Stimulated activated CD4-positive, alpha-beta T cell treated with anti-CD3 and anti-CD28 coated beads, TNF-alpha, amount 100 ng/mL, for 48 hours (primary cell): ENCODE measurements around the gene MYMX.

Source experiments
- DNase-seq, 3 donors: peaks; one replicate each; pipeline ENCODE4 v3.0.0-alpha.2; 2020; ENCODE audit warnings: low read depth in 3 of 3

The MYMX gene

DNA sequence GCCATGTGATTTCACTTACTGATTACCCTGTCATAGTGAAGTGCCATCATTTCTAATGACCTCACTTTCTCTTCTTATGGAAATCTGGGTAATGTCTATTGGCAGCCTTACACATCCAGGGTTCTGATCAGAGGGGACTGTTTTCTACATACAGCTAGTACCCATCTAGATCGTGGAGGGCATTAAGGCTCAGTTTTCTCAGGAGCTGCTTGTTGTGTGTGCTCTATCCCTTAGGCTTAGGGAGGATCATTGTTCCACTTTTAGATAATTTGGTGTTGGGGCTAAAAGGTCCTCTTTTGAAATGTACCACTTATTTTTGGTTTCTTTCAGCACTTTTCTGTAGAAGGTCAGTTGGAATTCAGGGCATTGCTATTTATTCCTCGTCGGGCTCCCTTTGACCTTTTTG lies 34.0 kb downstream of the MYMX start:
- no peak for DNase-seq

DNA sequence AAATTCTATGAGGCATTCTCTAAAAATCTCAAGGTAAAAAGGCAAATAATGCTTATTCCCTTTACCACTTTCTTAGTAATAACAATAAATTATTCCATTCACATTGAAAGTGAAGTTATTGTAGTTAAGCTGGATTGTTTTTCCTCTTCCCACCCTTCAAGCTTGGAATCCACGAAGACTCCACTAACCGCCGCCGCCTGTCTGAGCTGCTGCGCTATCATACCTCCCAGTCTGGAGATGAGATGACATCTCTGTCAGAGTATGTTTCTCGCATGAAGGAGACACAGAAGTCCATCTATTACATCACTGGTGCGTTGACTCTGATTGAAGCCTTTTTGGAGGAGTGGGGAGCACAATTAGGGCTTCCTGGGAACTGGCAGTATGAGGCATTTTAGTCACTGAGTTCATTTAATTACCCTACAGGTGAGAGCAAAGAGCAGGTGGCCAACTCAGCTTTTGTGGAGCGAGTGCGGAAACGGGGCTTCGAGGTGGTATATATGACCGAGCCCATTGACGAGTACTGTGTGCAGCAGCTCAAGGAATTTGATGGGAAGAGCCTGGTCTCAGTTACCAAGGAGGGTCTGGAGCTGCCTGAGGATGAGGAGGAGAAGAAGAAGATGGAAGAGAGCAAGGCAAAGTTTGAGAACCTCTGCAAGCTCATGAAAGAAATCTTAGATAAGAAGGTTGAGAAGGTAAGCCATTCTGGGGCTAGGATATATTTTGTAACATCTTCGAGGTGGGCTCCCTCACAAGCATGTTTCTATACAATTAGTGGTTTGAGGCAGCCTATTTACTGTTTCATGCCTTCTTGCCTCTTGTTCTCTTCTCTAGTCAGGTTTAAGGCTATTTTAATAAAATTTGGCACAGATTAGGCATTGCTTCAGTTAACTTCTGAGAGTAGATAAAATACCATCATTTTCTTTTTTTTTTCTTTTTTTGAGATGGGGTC lies 35.1 kb downstream of the MYMX start:
- DNase-seq: no peak

DNA sequence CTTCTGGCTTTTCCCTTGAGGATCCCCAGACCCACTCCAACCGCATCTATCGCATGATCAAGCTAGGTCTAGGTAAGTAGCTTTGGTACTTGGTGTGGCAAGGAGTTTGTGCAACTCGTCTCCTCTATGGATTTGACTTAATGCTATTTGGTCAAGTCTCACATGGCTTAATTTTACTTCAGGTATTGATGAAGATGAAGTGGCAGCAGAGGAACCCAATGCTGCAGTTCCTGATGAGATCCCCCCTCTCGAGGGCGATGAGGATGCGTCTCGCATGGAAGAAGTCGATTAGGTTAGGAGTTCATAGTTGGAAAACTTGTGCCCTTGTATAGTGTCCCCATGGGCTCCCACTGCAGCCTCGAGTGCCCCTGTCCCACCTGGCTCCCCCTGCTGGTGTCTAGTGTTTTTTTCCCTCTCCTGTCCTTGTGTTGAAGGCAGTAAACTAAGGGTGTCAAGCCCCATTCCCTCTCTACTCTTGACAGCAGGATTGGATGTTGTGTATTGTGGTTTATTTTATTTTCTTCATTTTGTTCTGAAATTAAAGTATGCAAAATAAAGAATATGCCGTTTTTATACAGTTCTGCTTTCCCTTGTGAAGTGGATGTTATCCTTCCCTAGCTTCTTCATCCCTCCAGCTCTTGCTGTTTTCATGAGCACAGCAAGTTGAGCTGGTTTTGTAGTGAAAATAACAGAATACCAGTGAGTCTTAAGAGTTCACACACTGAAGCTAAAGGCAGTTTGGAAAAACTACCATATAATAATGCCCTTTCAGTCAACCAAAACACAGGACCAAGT lies 36.8 kb downstream of the MYMX start:
- peak in 1 of 3 donors; percentile 74 for DNase-seq

DNA sequence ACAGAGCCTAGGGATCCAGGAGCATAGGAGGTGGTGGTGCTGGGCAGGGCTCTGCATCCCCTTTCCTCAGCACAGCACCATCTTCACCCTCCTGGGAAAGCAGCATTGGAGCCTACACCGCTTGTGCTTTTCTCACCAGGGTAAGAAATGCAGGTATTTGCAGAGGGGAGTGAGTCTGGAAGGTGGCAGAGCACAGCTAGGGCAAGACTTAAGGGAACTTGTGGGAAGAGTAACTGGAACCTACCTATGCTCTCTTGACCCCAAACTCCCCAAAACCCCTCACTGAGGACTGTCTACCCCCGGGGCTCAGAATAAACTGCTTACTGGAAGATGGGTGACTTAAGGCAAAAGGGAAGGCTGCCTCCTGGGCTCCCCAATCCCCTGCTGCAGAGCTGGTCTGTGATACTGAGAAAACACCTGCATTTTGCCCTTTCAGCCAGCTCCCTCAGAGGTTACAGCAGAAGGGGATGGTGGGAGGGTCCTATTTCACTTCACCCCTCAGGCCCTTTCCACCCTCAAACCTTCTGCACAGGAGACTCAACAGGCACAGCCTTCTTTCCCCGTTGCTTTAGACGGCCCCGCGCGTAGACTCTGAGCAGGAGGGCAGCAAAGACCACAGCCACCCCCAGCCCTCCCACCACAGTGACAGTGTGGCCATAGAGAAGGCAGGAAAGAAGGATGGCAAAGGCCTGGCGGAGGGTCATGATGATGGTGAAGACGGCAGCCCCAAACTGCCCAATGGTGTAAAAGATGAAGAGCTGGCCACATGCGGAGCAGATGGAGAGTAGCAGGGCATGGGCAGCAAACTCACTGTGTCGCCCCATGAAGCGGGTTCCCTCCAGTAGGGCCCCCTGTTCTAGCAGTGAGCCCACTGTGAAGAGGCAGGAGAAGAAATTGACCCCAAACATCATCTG lies 37.7 kb downstream of the MYMX start:
- no peak for DNase-seq

DNA sequence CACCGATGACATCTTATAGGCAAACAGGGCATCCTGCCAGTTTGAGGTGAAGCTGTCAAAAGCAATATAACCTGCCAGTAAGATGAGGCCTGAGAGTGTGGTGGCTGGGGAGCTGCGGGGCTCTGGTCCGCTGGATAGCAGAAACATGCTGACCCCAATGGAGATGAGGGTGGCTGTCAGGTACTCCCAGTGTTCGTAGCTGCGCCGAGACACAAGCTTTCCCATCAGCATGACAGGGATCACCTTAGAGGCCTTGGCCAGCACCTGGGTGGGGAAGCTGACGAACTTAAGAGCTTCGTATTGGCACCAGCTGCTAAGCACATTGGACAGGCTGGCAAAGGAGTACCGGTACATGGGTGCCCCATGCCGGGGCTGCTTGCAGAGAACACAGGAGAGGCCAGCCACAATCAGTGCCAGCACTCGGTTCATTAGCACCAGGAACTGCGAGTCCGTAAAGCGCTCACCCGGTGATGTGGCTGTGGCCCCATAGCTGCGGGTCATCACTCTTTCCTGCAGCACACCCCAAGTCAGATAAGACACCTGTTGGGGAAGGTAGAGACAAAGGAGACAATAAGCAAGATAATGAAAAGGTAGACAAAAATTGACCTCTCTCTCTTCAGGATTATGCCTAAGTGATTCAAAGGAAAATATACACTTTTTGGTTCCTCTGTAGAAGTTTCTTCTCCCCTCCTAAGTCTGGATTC lies 38.5 kb downstream of the MYMX start:
- no peak for DNase-seq

DNA sequence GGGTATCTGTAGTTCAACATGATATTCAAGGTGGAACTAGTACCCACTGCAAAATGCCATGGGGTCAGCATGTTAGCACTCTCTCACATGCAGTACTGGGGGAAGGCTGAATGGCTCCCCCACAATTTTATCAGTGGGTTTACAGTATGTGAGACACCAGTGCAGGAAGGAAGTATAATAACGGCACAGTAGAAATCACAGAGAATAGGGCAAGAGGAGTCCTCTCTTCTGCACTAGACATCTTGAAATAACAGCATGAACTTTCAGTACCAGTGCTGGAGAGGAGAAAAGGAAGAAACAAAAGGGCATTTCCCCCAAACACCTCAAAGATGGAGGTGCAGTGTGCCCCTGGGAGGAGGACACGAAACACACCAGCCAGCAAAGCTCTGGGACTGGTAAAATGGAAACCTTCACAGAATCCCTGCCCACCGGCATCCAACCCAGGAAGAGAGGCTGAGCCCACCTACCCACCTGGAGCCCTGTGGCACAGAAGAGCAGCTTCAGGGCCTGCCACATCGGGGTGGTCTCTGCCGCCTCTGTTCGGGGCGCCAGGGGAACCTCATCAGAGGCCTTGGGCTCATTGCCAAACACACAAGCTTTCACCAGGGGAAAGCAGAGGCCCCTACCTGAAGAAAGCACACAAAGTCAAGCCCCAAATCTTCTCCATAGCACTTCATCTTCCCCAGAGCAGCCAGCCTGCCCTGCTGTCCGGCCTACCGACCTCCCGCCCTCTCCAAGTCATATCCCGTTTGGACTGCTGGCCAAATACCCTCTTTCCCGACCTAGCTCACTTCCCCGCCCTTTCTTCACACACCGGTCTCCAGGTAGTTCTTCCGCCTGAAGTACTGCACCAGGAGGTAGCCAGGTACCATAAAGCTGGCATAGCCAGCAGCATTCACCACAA lies 39.4 kb downstream of the MYMX start:
- DNase-seq: no peak

DNA sequence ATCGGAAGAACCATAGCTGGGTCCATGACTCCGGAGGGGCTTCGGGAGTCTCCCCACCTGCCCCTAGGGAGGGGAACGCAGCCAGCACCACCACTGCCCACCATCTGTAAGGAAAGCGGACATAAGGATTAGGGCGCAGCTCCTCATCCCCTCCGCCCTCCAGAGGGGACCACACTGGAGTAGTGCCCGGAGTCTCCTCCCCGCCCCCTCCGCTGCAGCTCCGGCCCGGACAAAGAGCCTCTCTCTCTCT lies 40.0 kb downstream of the MYMX start:
- DNase-seq: no peak

DNA sequence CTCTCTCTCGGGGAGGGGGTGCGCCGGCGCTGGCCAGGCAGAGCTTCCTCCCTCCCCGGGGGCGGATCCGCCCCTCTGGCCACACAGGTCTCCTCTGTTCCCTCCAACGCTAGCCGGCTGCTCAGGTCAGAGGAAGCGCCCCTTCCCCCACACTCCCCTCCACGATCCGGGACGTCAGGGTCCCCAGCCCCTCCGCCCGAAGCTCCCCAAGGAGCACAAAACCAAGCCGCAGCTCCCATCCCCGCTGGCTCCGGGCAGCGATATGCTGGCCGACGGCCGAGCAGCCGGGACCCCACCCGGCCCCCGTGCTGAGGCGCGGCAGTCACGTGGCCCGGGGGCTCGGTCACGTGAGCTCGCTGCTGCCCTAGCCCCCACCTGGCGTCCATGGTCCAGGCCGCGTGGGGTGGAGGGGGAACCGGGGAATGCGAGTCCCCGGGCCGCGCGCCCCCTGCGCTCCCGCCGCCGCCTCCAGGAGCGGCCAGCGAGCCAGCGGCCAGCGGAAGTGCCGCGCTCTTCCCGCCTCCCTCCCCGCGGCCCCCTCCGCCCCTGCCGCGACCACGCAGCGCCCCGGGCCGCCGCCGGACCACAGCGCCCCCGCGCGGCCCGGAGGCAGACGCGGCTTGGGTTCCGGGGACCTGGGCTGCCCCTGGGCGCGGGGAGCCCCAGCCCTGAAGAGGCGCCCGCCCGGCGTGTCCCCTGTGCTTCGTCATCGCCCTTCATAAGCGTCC lies 40.5 kb downstream of the MYMX start, which contains the start of gene SLC35B2:
SLC35B2 (minus strand) TSS at position 504 of the 728 bp plus-strand sequence; CDS start at position 386, 118 bp downstream.
- no peak for DNase-seq

DNA sequence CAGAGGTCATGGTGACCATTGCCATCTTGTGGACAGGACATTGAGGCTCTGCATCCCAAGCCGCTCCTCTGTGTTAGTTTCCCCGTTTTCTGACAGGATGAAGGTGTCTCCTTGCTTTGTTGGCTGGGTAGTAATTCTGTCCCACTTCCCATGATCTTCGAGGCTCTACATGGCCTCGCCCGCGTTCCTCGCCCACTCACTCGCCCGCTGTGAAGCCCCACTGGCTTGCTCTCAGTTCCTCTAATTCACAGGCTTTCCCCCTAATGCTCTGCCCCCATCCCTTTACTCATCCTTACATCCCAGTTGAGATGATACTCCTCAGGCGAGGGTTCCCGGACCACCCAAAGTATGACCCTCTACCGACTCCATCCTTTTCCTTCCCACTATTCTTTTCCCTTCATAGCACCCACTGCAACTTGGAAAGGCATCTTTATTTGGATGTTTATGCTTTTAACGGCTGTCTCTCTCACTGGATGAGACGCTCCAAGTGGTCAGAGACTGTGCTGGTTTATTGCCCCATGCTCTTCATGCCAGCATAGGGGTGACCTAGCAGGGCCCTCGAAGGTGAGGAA lies 41.1 kb downstream of the MYMX start:
- DNase-seq: no peak

DNA sequence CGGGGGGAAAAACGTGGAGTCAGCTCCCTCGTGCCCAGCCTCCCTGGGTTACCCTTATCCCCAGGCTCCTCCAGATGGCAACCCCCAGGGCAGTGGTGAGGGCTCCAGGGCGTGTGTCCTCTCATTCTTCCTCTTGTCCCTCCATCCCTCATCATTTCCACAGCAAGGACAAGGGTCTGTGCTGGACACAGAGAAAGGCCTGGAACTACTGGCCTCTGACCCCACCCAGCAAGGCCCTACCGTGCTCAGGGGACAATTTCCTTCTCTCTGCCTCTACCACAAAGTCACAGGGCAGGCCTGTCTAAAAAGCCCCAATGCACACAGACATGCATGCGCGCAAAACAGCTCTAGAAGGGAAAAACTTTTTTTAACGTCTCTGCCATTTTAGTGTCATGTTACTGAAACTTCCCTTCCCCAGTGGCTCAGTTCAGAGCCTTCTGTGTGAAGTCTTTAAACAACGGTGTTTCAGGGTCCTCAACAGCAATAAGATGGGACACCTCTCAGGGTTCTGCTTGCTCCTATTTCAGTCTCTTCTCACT lies 41.7 kb downstream of the MYMX start:
- DNase-seq: no peak

DNA sequence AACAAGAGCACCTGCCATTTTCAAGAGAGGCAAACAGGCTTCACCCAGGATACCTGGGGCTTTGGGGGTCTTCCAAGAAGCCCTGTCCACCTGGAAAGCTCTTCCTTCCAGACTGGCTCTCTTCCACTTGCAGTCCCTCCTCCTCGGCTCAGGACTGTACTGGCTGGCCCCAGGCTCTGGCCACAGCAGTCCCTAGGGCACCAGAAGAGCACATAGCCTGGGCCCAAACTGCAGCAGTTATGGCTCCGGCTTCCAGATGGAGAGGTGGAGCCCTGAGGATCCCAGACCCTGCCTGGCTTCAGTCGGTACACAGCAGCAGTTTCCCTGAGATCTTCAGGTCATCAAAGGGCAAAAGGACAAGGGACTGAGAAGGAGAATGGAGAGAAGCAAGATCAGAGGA lies 42.2 kb downstream of the MYMX start:
- DNase-seq: no peak

DNA sequence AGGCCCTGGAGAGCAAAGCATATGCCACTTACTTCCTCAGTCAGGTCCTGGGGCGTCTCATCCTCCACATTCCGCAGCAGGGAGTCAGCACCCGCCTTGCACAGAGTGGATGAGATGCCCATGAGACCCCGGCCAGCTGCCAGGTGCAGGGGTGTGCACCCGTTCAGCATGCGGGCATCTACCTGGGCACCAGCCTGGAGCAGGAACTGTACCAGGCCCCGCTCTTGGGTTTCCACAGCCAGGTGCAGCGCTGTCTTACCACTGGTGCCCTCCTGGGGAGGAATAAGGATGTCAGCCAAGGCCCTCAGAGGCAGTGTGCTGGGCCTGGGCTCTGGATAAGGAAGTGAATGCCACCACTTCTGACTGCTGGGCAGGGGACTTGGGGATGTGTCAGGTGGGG lies 43.3 kb downstream of the MYMX start:
- no peak for DNase-seq

DNA sequence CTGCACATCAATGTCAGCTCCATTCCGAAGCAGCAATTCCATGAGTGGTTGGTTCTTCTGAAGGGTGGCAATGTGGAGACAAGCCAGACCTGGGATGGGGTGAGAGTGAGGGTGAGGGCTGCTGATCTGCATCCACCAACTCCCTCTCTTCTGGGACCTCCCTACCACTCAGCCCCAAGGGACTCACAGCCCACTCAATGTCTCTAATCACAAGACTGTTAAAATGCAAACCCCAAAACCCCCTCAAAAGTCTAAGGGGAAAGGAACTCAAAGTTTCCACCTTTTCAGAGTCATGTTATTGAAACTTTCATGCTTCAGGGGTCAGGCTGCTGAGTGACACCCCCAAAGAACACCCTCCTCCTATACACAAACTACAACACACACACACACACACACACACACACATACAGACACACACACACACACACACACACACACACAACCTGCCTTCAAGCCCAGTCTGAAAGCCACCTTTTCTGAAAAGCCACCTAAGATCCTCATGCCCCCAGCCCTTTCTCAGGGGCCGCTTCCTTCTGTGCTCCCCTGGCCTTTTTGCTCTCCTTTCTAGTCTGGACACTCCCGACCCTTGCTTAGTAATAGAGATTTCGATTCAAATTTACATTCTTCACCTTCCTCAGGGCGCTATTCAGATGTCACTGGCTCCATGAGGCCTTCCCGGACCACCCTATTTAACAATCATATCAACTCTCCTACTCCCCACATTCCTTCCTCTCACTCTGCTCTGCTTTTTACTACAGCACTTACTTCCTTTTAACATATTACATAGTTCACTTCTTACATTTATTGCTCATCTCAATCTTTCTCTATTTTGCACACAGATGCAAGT lies 43.9 kb downstream of the MYMX start:
- DNase-seq: no peak

DNA sequence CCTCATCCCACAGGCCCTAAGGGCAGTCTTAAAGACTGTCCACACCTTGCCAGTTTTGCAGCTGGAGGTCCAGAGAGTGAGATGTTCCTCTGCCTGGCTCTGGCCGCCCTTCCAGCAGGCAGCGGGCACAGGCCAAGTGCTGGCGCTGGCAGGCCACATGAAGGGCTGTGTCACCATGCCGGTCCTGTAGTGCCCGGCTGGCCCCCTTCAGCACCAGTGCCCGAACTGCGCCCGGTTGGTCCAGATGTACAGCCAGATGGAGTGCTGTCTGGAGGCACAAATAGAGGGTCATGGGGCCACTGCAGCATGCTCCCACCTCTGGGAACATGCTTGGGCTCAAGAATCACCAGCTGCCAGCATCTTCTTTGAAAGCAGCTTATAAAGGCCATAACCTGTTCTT lies 44.9 kb downstream of the MYMX start:
- no peak for DNase-seq

DNA sequence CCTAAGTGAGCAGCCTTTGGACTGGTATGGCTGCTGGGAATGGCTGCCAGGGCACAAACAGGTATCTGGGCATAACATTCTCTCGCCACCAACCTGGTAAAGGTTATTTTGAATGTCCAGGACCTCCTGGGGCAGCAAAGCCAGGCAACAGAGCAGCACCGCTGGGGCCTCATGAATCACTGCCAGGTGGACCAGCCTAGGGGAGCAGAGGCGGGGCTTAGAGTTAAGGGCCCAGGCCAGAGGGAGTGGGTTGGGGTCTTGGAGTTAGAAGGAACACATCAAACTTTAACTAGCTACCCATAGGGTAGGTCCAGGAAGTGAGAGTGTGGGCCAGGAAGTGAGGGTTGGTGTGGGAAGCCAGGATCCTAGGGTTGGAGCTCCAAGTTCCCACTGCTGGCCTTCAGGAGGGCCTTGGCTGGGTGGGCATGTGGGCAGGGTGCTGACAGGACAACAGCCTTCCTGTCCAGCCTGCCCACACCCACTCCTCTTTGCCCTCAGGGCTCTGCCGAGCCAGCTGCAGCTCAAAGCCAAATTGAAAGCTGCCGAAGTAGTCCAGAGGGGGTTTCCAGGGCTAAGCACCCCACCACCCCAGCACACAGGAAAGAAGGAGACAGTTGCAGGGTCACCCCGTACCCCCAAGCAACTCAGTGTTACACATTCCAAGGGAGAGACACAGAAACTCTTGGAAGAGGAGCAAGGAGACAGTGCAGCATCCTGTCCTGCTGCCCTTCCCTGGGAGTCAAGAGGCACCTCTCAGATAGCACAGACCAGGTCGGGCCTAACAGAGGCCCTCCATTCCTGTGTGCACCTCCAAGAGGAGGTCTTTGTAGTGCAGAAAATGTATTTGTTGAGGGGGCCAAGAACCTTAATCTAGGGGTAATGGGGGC lies 46.0 kb downstream of the MYMX start:
- DNase-seq: no peak

DNA sequence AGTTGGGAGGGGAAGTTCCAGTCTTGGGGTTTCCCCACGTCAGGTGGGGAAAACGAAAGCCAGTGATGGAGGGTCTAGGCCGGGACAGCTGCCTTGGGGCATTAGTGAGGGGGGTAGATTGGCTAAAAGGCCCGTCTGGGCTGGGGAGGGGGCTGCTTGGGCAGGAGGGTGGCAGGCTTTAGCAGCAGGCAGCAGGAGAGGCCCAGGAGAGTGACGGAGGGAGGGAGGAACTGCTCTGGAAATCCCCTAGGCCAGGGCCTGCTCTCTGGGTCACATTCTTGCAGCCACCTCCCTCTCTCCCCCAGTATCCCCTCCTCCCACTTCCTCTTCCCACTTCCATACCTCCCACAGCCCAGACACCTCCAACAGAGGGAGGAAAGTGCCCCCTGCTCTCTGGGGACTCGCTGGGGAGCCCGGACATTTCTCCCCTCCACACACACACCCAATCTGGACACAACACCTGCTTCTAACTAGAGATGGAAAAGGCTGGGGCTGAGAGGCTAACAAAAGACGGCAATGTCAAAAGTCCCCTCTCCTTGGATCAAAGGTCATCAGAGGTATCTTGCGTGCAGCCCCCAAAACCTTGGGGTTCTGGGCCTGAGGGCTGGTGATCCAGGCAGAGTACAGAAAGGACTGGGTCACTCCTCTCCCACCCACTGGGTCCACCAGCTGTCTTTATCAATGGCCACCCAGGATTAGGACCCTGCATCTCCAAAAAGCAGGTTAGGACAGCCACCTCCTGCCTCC lies 46.8 kb downstream of the MYMX start:
- no peak for DNase-seq
